HG03196 (cell line): ENCODE results near the gene PRAMEF12.
"Not testable (repeated sequence)": the region's sequence is repeated elsewhere in the genome, so short reads cannot be mapped to it uniquely, and the experiment has no call there.

Source experiments
- ATAC-seq: cut with Tn5 transposase; IDR thresholded peaks from one replicate; pipeline ENCODE4 v1.9.1; 2021; ENCODE audit not compliant: unreplicated experiment

Gene PRAMEF12

GRCh38 chr1:12773438-12773837 lies at the start of gene PRAMEF12:
PRAMEF12 (plus strand) TSS chr1:12773738; CDS start chr1:12774868, 1,130 bp downstream.
- ATAC-seq = no peak

GRCh38 chr1:12728391-12728790 lies 45.1 kb upstream of the PRAMEF12 start:
- ATAC-seq = no peak

GRCh38 chr1:12730156-12730555 lies 43.4 kb upstream of the PRAMEF12 start:
- ATAC-seq = no peak

DNA sequence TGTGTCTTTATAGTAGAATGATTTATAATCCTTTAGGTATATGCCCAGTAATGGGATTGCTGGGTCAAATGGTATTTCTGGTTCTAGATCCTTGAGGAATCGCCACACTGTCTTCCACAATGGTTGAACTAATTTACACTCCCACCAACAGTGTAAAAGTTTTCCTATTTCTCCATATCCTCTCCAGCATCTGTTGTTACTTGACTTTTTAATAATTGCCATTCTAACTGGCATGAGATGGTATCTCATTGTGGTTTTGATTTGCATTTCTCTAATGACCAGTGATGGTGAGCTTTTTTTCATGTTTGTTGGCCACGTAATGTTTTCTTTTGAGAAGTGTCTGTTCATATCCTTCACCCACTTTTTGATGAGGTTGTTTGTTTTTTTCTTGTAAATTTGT lies 42.5 kb upstream of the PRAMEF12 start:
- ATAC-seq = not testable (repeated sequence)

- no peak for ATAC-seq
Observed at GRCh38 chr1:12734651-12735050, 38.9 kb upstream of the PRAMEF12 start.

GRCh38 chr1:12738934-12739333 lies 34.6 kb upstream of the PRAMEF12 start:
- no peak for ATAC-seq

DNA sequence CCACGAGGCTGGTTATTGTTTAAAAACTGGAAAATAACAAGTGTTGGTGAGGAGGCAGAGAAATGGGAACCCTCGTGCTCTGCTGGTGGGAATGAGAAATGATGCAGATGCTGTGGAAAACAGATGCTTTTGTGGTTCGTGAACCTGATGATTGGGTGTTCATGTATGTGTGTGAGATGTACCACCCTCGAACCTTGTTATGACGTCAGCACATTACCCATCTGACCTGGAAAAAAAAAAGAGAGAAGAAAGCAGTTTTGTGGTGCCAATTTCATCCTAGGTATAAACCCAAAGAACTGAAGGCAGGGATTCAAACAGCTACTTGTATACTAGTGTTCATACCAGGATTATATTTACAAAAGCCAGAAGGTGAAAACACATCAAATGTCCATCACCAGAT lies 33.9 kb upstream of the PRAMEF12 start:
- no peak for ATAC-seq

GRCh38 chr1:12741946-12742345 lies 31.6 kb upstream of the PRAMEF12 start:
- no peak for ATAC-seq

DNA sequence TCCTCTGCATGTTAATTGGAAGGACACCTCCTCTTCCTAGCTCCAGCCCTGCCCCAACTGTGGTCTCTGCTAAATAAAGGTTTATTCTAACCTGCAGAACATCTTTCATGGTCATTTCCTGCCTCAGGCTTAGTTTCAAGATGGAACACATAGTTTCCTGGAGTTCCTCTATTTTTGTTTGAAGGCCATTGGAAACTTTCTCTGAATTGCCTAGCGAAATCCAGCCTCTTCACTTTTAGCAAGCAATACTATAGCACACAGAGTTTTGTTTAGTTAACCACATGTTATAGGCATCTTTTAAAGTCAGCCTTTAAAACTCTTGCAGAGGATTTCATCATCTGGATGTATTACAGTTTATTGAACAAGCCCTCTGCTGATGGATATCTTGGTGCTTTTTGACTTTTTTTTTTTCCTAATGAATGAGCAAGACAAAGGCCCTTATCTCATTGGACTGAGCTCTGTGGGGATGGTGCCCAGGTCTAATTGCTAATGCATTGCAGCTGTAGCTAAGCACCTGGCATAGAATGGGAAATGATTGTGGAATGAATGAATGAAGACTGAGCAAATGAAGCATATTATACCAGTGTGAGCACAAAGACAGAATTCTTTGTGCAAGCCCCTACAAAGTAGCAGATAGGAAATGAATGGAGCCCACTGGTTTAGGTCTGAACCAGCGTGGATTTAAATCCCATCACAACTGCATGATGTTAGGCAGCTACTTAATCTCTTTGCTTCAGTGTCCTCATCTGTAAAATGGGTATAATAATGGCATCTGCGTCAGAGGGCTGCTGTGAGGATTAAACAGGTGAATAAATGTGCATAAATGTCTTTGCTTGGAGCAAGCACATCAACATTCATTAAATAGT lies 28.2 kb upstream of the PRAMEF12 start:
- ATAC-seq = no peak

DNA sequence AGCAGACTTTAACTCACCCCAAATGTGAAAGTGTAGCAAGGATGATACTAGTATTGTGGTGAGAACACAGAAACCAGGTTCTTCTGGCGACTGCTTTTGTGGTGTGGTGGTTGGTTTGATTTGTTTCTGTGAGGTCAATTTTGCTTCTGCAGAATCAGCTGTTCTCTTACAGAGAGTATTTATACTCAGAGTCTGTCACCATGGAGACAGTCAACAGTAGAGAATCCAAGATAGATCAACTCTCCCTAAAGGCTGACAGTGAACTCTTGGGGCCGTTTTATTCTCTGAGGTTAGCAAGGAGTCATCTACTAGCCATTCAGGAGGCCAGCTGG lies 27.6 kb upstream of the PRAMEF12 start, which contains the start of gene CFAP107:
CFAP107 (plus strand) TSS at position 209 of the 332 bp plus-strand sequence. CDS start 231 bp downstream, outside the sequence.
- ATAC-seq = no peak

GRCh38 chr1:12748778-12749355 lies 24.7 kb upstream of the PRAMEF12 start:
- no peak for ATAC-seq

DNA sequence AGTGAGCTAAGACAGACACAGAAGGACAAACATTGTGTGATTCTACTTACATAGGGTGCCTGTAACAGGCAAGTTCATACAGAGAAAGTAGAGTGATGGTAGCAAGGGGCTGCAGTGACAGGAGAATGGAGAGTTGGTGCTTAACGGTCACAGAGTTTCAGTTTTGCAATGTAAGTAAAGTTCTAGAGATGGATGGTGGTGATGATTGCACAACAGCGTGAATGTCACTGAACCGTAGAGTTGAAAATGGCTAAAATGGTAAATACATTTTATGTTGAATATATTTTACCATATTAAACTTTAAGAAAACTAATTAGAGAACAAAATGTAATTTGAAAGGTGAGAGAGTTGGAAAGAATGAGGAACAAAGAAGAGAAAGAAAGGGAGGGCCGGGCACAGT lies 18.8 kb upstream of the PRAMEF12 start:
- ATAC-seq = no peak

DNA sequence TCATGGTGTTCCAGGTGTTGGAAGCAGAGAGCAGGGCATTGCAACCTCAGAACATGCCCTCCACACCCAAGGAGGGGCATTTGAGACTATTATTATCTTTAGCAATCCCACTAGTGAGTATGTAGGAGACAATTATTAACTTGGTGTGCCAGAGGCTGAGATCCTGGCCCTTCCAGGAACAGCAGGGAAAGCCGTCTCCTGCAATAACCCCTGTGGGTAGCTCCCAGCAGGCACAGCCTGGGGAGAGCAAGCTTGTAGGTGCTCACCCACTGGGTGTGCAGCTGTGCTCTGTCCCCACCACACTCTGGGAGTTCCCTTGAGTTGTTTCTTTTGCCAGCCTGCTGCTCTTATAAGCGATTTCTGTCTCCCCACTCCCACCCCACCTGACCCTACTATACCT lies 17.3 kb upstream of the PRAMEF12 start:
- ATAC-seq = no peak

GRCh38 chr1:12756768-12757413 lies 16.6 kb upstream of the PRAMEF12 start:
- no peak for ATAC-seq

- ATAC-seq = no peak
Observed at GRCh38 chr1:12757836-12758235, 15.7 kb upstream of the PRAMEF12 start.

GRCh38 chr1:12760256-12760795 lies 13.2 kb upstream of the PRAMEF12 start:
- ATAC-seq = no peak

- ATAC-seq = no peak
Observed at GRCh38 chr1:12761781-12762180, 11.8 kb upstream of the PRAMEF12 start.

DNA sequence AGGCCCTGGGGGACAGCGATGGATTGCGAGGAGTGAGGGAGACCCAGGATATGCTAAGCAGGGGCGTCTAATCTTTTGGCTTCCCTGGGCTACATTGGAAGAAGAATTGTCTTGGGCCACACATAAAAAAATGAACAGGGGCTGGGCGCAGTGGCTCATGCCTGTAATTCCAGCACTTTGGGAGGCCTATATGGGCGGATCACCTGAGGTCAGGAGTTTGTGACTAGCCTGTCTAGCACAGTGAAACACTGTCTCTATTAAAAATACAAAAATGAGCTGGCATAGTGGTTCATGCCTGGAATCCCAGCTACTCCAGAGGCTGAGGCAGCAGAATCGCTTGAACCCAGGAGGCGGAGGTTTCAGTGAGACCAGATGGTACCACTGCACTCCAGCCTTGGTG lies 10.8 kb upstream of the PRAMEF12 start:
- ATAC-seq = no peak

DNA sequence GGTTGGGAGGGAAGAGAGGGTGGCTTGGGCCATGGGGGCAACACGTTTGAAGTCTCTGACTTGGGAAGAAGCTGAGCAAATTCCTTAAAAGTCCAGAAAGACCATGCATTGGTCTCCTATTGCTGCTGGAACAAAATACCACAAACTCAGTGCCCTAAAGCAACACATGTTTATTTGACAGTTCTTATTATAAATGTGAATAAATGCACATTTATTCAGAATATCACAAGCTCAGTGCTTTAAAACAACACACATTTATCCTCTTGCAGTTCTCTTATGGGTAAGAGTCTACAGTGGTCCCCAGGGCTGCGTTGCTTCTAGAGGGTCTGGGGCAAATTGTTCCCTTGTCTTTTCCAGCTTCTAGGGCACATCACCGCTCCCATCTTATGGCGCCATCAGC lies 10.1 kb upstream of the PRAMEF12 start:
- no peak for ATAC-seq

- no peak for ATAC-seq
Observed at GRCh38 chr1:12764016-12764415, 9.5 kb upstream of the PRAMEF12 start.

GRCh38 chr1:12769031-12769430 lies 4.5 kb upstream of the PRAMEF12 start:
- ATAC-seq = no peak
